ENCODE results near the gene NME5. TPM values are rescaled to one million over a fixed set of nuclear protein-coding genes. Genes with fewer than 3 reads are reported as not detected.
A peak's percentile ranks its signal among the peaks of the same experiment; 100 is the strongest.
"Not testable (repeated sequence)": the region's sequence is repeated elsewhere in the genome, so short reads cannot be mapped to it uniquely, and the experiment has no call there.

The NME5 gene
- total and polyA plus RNA-seq, 7 donors = 0.31 to 1.2 (median 0.86) TPM

- intact Hi-C loops (cut with DNase I) = loop anchor here in 1 of 2 donors (2.0 kb wide), 1 partner anchor 55 kb away; no protein-coding TSS in a partner anchor
- no peak for ATAC-seq
- H3K9me3 ChIP-seq = no peaks in the 10 kb centered on the region
- no peaks in the 10 kb centered on the region for H3K27me3 ChIP-seq (ENCODE audit: insufficient read depth in 3 of 3, low read length in 2 of 3)
- DNase-seq = no peak
- no peaks in the 10 kb centered on the region for H3K4me1 ChIP-seq
- no peaks in the 10 kb centered on the region for H3K36me3 ChIP-seq (ENCODE audit: insufficient read depth in 1 of 2, low read depth in 1 of 2)
- TF ChIP-seq, protein P1, sequence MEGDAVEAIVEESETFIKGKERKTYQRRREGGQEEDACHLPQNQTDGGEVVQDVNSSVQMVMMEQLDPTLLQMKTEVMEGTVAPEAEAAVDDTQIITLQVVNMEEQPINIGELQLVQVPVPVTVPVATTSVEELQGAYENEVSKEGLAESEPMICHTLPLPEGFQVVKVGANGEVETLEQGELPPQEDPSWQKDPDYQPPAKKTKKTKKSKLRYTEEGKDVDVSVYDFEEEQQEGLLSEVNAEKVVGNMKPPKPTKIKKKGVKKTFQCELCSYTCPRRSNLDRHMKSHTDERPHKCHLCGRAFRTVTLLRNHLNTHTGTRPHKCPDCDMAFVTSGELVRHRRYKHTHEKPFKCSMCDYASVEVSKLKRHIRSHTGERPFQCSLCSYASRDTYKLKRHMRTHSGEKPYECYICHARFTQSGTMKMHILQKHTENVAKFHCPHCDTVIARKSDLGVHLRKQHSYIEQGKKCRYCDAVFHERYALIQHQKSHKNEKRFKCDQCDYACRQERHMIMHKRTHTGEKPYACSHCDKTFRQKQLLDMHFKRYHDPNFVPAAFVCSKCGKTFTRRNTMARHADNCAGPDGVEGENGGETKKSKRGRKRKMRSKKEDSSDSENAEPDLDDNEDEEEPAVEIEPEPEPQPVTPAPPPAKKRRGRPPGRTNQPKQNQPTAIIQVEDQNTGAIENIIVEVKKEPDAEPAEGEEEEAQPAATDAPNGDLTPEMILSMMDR (IDR thresholded peaks at IDR 0.05) = no peak
- no peak overlapping the region for H3K27ac ChIP-seq
- no peak overlapping the region for H3K4me3 ChIP-seq
- 25 to 33% (median 28%) methylated on average over 1 of the region's 1 CpG for WGBS, 3 donors
Observed at GRCh38 chr5:138078006-138078643, 61.1 kb downstream of the NME5 start.

- peak in 3 of 4 donors; percentile 67 to 78 (median 73) for ATAC-seq
- intact Hi-C loops (cut with DNase I) = loop anchor here in 1 of 2 donors (2.0 kb wide), 1 partner anchor 54 kb away; no protein-coding TSS in a partner anchor
- Histone ChIP-seq H3K27ac (no peak overlapping the region), H3K36me3 (ENCODE audit: insufficient read depth in 1 of 2, low read depth in 1 of 2) (no peaks in the 10 kb centered on the region), H3K4me3 (no peak overlapping the region), H3K27me3 (ENCODE audit: insufficient read depth in 3 of 3, low read length in 2 of 3) (no peaks in the 10 kb centered on the region), H3K4me1 (no peaks in the 10 kb centered on the region), H3K9me3 (no peaks in the 10 kb centered on the region)
- TF ChIP-seq, protein P1 (IDR thresholded peaks at IDR 0.05) = peak; percentile 93
- 25 to 30% (median 29%) methylated on average over 5 of the region's 5 CpGs for WGBS, 3 donors
- DNase-seq = peak in 1 of 2 donors; percentile 47
Observed at GRCh38 chr5:138077064-138077696, 62.0 kb downstream of the NME5 start.

DNA sequence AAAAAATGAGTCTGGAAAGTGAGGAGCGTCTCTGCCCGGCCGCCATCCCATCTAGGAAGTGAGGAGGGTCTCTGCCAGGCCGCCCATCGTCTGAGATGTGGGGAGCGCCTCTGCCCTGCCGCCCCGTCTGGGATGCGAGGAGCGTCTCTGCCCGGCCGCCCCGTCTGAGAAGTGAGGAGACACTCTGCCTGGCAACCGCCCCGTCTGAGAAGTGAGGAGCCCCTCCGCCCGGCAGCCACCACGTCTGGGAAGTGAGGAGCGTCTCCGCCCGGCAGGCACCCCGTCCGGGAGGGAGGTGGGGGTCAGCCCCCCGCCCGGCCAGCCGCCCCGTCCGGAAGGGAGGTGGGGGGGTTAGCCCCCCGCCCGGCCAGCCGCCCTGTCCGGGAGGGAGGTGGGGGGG is 69.2 kb downstream of the NME5 start:
- intact Hi-C loops (cut with DNase I) = not testable (repeated sequence)
- WGBS, 3 donors = 89 to 92% (median 91%) methylated on average over 23 to 31 of the region's 32 CpGs

DNA sequence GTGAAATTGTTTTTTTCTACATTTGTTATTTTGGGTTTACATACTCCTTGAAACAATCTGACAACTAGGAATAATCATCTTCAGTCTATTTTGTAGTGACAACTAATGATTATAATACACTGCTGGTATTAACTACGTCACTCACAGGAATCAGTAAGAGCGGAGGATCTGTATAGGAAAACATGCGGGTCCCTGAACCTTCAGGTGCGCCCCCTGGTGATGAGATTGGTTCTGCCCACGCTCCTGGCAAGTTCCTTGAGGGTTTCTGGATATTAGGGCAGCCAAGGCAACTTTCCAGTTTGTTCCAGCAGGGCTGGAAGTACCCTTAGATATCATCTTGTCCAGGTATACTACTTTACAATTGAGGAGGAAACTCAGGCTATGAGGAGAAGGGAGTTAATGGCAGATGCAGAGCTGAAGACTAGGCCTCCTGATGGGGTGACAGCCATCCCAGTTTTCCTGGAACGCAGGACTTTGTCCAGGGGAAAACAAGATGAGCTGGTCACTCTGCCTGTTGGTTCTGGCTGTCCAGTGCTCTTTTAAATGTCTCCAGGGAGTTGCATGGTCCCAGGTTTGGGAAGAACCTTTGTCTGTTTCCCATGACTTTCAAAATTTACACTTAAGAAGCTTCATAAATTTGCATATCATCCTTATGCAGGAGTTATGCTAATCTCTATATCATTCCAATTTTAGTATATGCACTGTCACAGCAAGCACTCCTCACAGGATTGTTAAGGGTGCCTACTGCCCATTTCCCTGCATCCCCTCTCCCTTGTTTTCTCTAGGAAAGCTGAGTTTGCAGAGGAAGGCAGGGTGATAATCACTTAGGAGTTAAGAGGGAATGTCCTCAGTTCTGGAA is 70.3 kb downstream of the NME5 start:
- TF ChIP-seq, protein P1 (IDR thresholded peaks at IDR 0.05) = peak; percentile 68
- no peaks in the 10 kb centered on the region for H3K27me3 ChIP-seq (ENCODE audit: insufficient read depth in 3 of 3, low read length in 2 of 3)
- no peaks in the 10 kb centered on the region for H3K36me3 ChIP-seq (ENCODE audit: insufficient read depth in 1 of 2, low read depth in 1 of 2)
- DNase-seq (peak; percentile 65 to 77), ATAC-seq (peak in 3 of 4 donors; percentile 67 to 85 (median 72))
- H3K4me1 ChIP-seq = no peaks in the 10 kb centered on the region
- H3K4me3 ChIP-seq = no peak overlapping the region
- H3K27ac ChIP-seq = no peak overlapping the region
- no peaks in the 10 kb centered on the region for H3K9me3 ChIP-seq
- intact Hi-C loops (cut with DNase I) = loop anchor here (2.0 kb wide), 1 partner anchor 32 kb away; no protein-coding TSS in a partner anchor
- WGBS, 3 donors = 25 to 30% (median 25%) methylated on average over 6 of the region's 6 CpGs

More for the DNA sequence above, 69.2 kb downstream of the NME5 start:
- H3K4me1 ChIP-seq; H3K4me3 ChIP-seq; H3K9me3 ChIP-seq; DNase-seq; H3K36me3 ChIP-seq (ENCODE audit: insufficient read depth in 1 of 2, low read depth in 1 of 2); H3K27ac ChIP-seq; H3K27me3 ChIP-seq (ENCODE audit: insufficient read depth in 3 of 3, low read length in 2 of 3); ATAC-seq: not testable (repeated sequence)
